Neural cell (in vitro differentiated cells): Measurements from ENCODE around the gene TNKS2. TPM values are rescaled to one million over a fixed set of nuclear protein-coding genes. Genes with fewer than 3 reads are reported as not detected.

Source experiments
- H2AFZ ChIP-seq: fragments of 200-600, 300-800 bp; sonication (generic), shearing (Covaris generic); 2 replicates; pipeline ENCODE4 v1.6.0; 2014; ENCODE audit warnings: low read depth, mild to moderate bottlenecking, antibody characterized with exemption, low read length, moderate library complexity
- H3F3A ChIP-seq: fragments of 200-600 bp; shearing (Covaris generic); 2 replicates; pipeline ENCODE4 v1.6.1; 2016; ENCODE audit warnings: mild to moderate bottlenecking, moderate library complexity, mixed read lengths, antibody characterized with exemption, low read length; ENCODE audit not compliant: insufficient read depth, poor library complexity, severe bottlenecking
- H3K27ac ChIP-seq: fragments of 200-600, 300-800 bp; sonication (generic), shearing (Covaris generic); 2 replicates; pipeline ENCODE4 v1.5.1; 2014; ENCODE audit warnings: mild to moderate bottlenecking, low read length, moderate library complexity
- H3K27me3 ChIP-seq: fragments of 300-800, 200-600 bp; sonication (generic), shearing (Covaris generic); 2 replicates; pipeline ENCODE4 v1.6.0; 2014; ENCODE audit warnings: mild to moderate bottlenecking, low read depth, low read length, moderate library complexity; ENCODE audit not compliant: insufficient read depth
- H3K36me3 ChIP-seq: fragments of 300-800, 200-600 bp; sonication (generic), shearing (Covaris generic); 2 replicates; pipeline ENCODE4 v1.5.1; 2014; ENCODE audit warnings: mild to moderate bottlenecking, antibody characterized with exemption, low read length, moderate library complexity; ENCODE audit not compliant: insufficient read depth
- H3K4me2 ChIP-seq: fragments of 300-800, 200-600 bp; sonication (generic), shearing (Covaris generic); 2 replicates; pipeline ENCODE4 v1.6.0; 2014; ENCODE audit warnings: mild to moderate bottlenecking, low read length
- H3K4me3 ChIP-seq: fragments of 300-800, 200-600 bp; sonication (generic), shearing (Covaris generic); 2 replicates; pipeline ENCODE4 v1.5.1; 2014; ENCODE audit warnings: mild to moderate bottlenecking, low read length, moderate library complexity
- H3K79me2 ChIP-seq: fragments of 200-600 bp; shearing (Covaris generic); replicated peaks from 2 replicates; pipeline ENCODE4 v1.6.0; 2014; ENCODE audit warnings: mild to moderate bottlenecking, low read length, moderate library complexity; ENCODE audit not compliant: insufficient read depth
- H3K9ac ChIP-seq: fragments of 300-800, 200-600 bp; sonication (generic), shearing (Covaris generic); 2 replicates; pipeline ENCODE4 v1.6.1; 2016; ENCODE audit warnings: mild to moderate bottlenecking, low read length, mixed read lengths
- H3K9me2 ChIP-seq: fragments of 200-600 bp; shearing (Covaris generic); 2 replicates; pipeline ENCODE4 v1.6.1; 2016; ENCODE audit warnings: mild to moderate bottlenecking, low read length, mixed read lengths; ENCODE audit not compliant: insufficient read depth
- H3K9me3 ChIP-seq: fragments of 200-600, 300-800 bp; sonication (generic), shearing (Covaris generic); 2 replicates; pipeline ENCODE4 v1.6.1; 2016; ENCODE audit warnings: mild to moderate bottlenecking, mixed run types, low read length, moderate library complexity, mixed read lengths
- H4K20me1 ChIP-seq: fragments of 200-600 bp; shearing (Covaris generic); 2 replicates; pipeline ENCODE4 v1.6.1; 2016; ENCODE audit warnings: mild to moderate bottlenecking, mixed run types; ENCODE audit not compliant: insufficient read depth
- CTCF ChIP-seq: fragments of 450-650 bp; IDR thresholded peaks from 2 replicates; pipeline ENCODE4 v1.5.1; 2014; ENCODE audit warnings: antibody characterized with exemption, mild to moderate bottlenecking, moderate library complexity; ENCODE audit not compliant: poor library complexity, severe bottlenecking
- EP300 ChIP-seq: fragments of 450-650 bp; conservative IDR thresholded peaks from 2 replicates; pipeline ENCODE4 v1.6.1; 2014; ENCODE audit warnings: antibody characterized with exemption, mild to moderate bottlenecking, moderate library complexity; ENCODE audit not compliant: poor library complexity, severe bottlenecking
- EZH2 ChIP-seq: fragments of 200-600, 300-800 bp; shearing (Covaris generic), sonication (generic); IDR thresholded peaks from 2 replicates; pipeline ENCODE4 v1.6.1; 2014; ENCODE audit warnings: antibody characterized with exemption, low read length, borderline replicate concordance, mild to moderate bottlenecking; ENCODE audit not compliant: insufficient read depth, poor library complexity, severe bottlenecking
- MXI1 ChIP-seq: fragments of 450-650 bp; conservative IDR thresholded peaks from 2 replicates; pipeline ENCODE4 v1.6.1; 2014; ENCODE audit warnings: antibody characterized with exemption, mild to moderate bottlenecking; ENCODE audit not compliant: poor library complexity, severe bottlenecking
- POLR2AphosphoS5 ChIP-seq: IDR thresholded peaks from 2 replicates; pipeline ENCODE4 v1.6.1; 2012
- RAD21 ChIP-seq: fragments of 450-650 bp; conservative IDR thresholded peaks from 2 replicates; pipeline ENCODE4 v1.6.1; 2014; ENCODE audit warnings: antibody characterized with exemption, mild to moderate bottlenecking, moderate library complexity
- REST ChIP-seq: IDR thresholded peaks from 2 replicates; pipeline ENCODE4 v1.6.1; 2012; ENCODE audit warnings: borderline replicate concordance
- SMC3 ChIP-seq: fragments of 450-650 bp; conservative IDR thresholded peaks from 2 replicates; pipeline ENCODE4 v1.6.1; 2014; ENCODE audit warnings: antibody characterized with exemption, mild to moderate bottlenecking, moderate library complexity; ENCODE audit not compliant: poor library complexity
- TAF1 ChIP-seq: IDR thresholded peaks from 2 replicates; pipeline ENCODE4 v1.6.1; 2012; ENCODE audit warnings: low read depth
- polyA plus RNA-seq: library from polyadenylated mRNA; depleted of rRNA; stranded (reverse); fragments of >200 nt; gene quantifications from 2 replicates; pipeline ENCODE4 v1.2.3, GENCODE V29; 2014

Gene TNKS2
- polyA plus RNA-seq, 1 donor from 2014 or later, result 28.0 TPM

DNA sequence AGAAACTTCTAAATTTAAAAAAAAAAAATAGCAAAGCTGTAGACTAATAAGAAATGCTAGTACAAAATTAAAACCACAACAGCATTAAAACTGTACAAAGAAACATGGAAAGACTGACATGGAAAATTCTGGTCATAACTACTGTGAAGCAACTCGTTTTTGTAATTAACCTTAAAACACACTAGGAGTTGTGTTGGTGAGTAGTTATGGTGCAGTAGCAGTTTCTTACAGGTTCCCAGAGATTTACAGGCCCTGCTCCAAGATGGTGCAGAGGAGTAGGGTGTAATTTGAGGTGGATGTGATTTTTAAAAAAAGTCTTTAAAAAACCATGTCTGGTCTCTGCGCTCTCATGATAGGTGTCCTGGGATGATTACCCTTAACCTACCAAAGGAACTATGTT is 31.0 kb downstream of the TNKS2 start:
- H3K36me3 ChIP-seq, result peaks cover 17% of the 10 kb centered on the region
- no peaks in the 10 kb centered on the region for H3K9me2 ChIP-seq
- TF ChIP-seq SMC3 (no peak), EP300 (no peak), REST (no peak), MXI1 (no peak), POLR2AphosphoS5 (no peak), RAD21 (no peak), CTCF (no peak), EZH2 (no peak), TAF1 (no peak)
- no peak overlapping the region for H2AFZ ChIP-seq
- no peak overlapping the region for H3K4me2 ChIP-seq
- no peak overlapping the region for H3K27ac ChIP-seq
- H3K79me2 ChIP-seq, result no peaks in the 10 kb centered on the region
- no peaks in the 10 kb centered on the region for H3K27me3 ChIP-seq
- H3K4me3 ChIP-seq, result no peak overlapping the region
- no peaks in the 10 kb centered on the region for H3F3A ChIP-seq
- no peak overlapping the region for H3K9ac ChIP-seq
- H3K9me3 ChIP-seq, result no peaks in the 10 kb centered on the region
- no peaks in the 10 kb centered on the region for H4K20me1 ChIP-seq

- TF ChIP-seq REST (no peak), MXI1 (no peak), TAF1 (no peak), EP300 (no peak), SMC3 (no peak), EZH2 (no peak), POLR2AphosphoS5 (no peak), RAD21 (no peak), CTCF (no peak)
- no peaks in the 10 kb centered on the region for H3K9me2 ChIP-seq
- no peaks in the 10 kb centered on the region for H3K27me3 ChIP-seq
- H3K9me3 ChIP-seq, result no peaks in the 10 kb centered on the region
- no peak overlapping the region for H3K27ac ChIP-seq
- H3K79me2 ChIP-seq, result no peaks in the 10 kb centered on the region
- H3K4me2 ChIP-seq, result no peak overlapping the region
- no peaks in the 10 kb centered on the region for H4K20me1 ChIP-seq
- H3K4me3 ChIP-seq, result no peak overlapping the region
- H3F3A ChIP-seq, result no peaks in the 10 kb centered on the region
- H3K9ac ChIP-seq, result no peak overlapping the region
- H3K36me3 ChIP-seq, result peaks cover 23% of the 10 kb centered on the region
- H2AFZ ChIP-seq, result no peak overlapping the region
These were observed 40.0 kb downstream of the TNKS2 start for GRCh38 chr10:91838199-91838598.
